Limb (tissue), 2 donors: ENCODE measurements around the gene GAS2L2.

Experiments used
- DNase-seq, 2 donors: peaks; one replicate each; pipeline ENCODE4 v3.0.0-alpha.2; 2016; ENCODE audit errors: extremely low spot score in 2 of 2

The GAS2L2 gene

DNA sequence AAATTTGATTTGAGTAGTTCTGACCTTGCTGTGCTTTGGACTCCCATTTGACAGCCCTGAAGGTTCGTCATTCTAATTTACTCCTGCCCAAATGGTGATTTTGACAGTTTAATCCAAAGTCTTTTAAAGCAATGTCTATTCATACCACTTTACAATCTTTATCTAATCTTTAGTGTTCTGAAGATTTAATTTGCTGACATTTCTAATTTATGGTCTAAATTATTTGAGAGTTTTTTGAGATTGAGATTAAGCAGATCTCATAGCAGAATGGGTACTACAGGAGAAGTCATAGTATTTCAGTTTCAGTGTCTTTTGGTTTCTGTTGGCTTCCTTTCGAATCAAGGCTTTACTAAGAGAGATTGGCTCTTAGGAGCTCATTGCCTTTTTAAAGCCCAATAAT, 54.2 kb downstream of the GAS2L2 start:
- no peak for DNase-seq

GRCh38 chr17:35695613-35696012, 57.4 kb downstream of the GAS2L2 start:
- DNase-seq: no peak

DNA sequence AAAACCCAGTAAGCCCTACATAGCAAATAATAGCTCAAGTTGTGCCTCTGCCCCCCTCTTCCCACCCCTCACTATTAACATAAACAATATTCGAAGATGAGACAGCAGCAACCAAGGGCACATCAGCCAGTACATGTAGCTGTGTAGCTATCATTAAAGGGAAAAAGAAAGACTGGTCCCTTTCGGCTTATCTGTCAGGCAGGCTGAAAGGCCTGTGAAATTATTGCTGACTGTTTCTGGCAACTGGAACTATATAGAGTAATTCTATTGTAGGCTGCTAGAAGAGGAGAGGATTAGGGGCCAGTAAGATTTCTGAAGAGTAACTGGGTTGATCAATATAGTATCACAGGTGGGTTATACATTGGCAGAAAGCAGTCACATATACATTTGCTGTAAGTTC, 58.1 kb downstream of the GAS2L2 start:
- no peak for DNase-seq
